ENCODE measurements around the gene DCHS1.

The DCHS1 gene

DNA sequence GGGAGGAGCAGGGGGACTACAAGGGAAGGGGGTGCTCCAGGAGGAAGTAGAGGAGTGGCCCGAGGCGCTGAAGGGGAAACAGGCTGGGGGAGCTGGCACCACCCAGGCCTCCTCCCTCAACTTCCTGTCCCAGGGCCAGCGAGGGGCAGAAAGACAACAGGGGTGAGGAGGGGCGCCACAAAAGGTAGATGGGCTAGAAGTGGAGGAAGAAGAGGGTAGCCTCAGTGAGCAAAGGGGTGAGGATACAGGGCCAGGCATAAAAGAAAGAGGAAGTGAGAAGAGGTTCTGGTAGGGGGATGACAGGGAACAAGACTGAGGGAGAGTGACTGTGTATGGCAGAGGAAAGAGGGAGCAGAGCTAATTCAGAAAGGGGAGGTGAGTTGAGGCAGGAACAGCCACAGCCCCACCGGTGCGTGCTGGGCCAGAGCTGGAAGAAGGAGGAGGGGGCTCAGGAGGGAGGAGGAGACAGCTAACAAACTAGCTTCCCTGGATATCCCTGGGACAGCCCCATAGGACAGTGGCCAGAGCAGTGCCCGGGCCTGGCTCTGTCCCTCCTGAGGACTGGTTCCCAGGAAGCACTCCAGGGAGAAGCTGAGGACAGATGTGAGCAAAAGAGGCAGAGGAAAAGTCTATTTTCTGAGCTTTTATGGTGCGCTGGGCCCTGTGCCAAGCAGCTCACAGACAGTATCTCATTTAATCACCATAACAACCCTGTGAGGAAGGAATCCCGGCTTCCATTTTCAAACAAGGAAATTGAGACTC is 8.5 kb downstream of the DCHS1 start:
- no peak overlapping the region for H3K4me3 ChIP-seq (ENCODE audit: low read depth, low read length)
- DNase-seq (ENCODE audit: low read depth), result peak; percentile 45
- TF ChIP-seq, protein P1, sequence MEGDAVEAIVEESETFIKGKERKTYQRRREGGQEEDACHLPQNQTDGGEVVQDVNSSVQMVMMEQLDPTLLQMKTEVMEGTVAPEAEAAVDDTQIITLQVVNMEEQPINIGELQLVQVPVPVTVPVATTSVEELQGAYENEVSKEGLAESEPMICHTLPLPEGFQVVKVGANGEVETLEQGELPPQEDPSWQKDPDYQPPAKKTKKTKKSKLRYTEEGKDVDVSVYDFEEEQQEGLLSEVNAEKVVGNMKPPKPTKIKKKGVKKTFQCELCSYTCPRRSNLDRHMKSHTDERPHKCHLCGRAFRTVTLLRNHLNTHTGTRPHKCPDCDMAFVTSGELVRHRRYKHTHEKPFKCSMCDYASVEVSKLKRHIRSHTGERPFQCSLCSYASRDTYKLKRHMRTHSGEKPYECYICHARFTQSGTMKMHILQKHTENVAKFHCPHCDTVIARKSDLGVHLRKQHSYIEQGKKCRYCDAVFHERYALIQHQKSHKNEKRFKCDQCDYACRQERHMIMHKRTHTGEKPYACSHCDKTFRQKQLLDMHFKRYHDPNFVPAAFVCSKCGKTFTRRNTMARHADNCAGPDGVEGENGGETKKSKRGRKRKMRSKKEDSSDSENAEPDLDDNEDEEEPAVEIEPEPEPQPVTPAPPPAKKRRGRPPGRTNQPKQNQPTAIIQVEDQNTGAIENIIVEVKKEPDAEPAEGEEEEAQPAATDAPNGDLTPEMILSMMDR (conservative IDR thresholded peaks at IDR 0.05; ENCODE audit: low read depth, low read length), result no peak

DNA sequence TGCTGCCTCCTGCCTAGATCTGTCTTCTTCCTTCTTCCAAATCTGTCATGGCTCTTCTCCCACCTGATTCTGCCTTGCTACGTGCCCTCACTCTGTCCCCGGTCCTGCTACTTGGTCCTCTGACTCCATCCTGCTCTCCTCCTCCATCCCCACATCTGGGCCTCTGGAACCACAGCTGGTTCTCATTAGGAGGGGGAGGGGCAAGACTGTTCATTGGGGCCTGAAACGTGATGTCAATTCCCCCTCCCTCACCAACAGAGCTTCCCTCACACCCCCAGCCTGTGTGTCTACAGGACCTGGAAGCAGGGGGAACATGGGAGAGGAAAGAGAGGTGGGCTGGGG is 9.1 kb downstream of the DCHS1 start:
- TF ChIP-seq, protein P1 (conservative IDR thresholded peaks at IDR 0.05; ENCODE audit: low read depth, low read length), result no peak
- no peak overlapping the region for H3K4me3 ChIP-seq (ENCODE audit: low read depth, low read length)
- DNase-seq (ENCODE audit: low read depth), result peak; percentile 28

DNA sequence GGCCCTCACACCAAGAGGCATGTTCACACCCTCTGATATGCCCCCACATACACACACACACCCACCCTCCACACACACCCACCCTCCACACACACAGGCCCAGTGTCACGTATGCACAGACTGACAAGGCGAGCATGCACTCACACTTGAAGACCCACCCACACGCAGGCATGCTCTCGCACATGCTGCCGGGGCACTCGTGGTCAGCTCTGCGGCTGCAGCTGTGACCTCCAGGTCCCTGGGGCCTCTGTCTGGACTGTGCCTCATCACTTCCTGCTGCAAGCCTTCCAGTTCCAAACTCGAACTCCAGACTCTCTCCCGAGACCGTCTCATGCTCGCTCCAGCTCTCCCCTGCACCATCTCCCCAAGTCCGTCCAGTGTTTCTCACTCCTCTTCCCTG is 9.5 kb downstream of the DCHS1 start:
- DNase-seq (ENCODE audit: low read depth), result peak; percentile 88
- TF ChIP-seq, protein P1 (conservative IDR thresholded peaks at IDR 0.05; ENCODE audit: low read depth, low read length), result no peak
- H3K4me3 ChIP-seq (ENCODE audit: low read depth, low read length), result no peak overlapping the region

DNA sequence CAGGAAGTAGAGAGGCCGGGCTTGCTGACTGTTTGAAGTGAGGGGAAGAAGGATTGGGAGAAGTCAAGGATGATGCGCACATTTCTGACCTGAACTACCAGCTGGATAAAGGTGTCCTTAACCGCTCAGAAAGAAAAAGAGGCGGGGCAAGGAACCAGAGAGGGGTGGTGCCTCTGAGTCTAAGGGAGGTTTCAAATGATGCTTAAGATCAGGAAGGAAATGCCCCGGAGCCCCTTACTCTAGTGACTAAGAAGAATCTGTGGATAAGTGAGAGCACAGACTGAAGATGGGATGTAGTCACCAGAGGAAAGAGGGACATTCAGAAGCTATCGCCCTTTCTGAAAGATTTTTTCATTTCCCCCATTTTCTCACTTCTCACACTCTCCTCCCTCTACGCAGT is 12.7 kb downstream of the DCHS1 start:
- H3K4me3 ChIP-seq (ENCODE audit: low read depth, low read length), result no peak overlapping the region
- TF ChIP-seq, protein P1 (conservative IDR thresholded peaks at IDR 0.05; ENCODE audit: low read depth, low read length), result no peak
- DNase-seq (ENCODE audit: low read depth), result no peak

DNA sequence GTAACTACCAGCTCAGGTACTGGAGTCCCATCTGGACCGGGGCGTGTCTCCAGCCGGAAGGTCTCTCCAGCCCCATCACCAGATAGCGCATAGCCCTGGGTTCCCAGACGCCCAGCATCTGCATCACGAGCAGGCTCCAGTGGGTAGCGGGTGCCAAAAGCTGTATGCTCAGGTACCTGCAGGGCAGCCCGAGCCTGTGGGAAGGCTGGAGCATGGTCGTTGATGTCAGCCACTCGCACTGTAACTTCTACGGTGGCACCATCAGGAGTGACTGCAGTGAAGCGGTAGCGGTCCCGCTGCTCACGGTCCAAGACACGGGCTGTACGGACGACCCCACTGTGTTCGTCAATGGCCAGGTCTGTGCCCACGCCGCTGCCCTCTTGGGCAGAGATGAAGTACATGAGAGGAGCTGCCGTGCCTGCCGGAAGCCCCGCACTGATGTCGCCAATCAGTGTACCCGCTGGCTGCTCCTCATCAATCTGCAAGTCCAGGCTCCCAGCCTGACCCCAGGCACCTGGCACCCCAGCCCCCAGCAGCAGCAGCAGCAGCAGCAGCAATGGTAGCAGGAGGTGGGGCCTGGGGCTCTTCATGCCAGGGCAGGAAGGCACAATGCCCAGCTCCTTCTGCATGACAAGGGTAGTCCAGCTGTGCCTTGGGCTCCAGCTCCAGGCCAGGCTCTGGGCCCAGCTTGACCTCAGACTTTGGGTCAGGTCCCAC is 14.5 kb downstream of the DCHS1 start:
- TF ChIP-seq, protein P1 (conservative IDR thresholded peaks at IDR 0.05; ENCODE audit: low read depth, low read length), result no peak
- DNase-seq (ENCODE audit: low read depth), result no peak
- no peak overlapping the region for H3K4me3 ChIP-seq (ENCODE audit: low read depth, low read length)

DNA sequence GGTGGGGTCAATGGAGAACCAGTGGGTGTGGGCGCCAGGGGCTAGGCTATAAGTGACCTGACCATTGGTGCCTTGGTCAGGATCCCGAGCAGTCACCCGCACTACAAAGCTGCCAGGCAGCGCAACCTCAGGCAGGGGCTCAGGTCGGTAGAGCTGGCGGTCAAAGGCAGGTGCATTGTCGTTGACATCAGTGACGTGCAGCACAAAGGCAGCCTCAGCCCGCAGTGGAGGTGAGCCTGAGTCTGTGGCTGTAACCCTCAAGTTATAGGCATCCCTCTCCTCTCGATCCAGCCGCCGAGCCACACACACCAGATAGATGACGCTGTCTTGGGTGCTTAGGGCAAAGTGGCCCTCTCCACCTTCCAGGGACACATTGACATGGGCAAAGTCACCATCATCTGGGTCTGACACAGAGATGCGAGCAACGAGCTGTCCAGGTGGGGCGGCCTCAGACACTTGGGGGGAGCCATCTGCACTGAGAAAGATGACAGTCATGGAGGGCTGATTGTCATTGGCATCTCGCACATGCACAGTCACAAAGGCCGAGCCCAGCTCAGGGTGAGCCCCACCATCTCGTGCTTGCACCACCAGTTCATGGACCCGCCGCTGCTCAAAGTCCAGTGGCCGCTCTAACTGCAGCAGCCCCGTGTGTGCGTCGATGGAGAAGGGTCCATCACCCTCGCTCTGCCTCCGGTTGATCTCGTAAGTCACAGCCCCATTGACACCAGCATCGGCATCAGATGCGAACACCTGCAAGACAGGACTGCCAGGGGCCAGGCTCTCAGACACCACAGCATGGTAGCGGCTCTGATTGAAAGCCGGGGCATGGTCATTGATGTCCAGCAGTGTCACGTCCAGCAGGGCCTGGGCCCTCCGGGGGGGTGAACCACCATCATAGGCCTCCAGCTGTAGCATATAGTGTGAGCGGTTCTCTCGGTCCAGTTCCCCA is 15.3 kb downstream of the DCHS1 start:
- TF ChIP-seq, protein P1 (conservative IDR thresholded peaks at IDR 0.05; ENCODE audit: low read depth, low read length), result no peak
- H3K4me3 ChIP-seq (ENCODE audit: low read depth, low read length), result no peak overlapping the region
- DNase-seq (ENCODE audit: low read depth), result no peak
